C4-2B (cell line): ENCODE results near the gene COX4I1.

Experiments used
- CTCF ChIP-seq: fragments of 450-650 bp; conservative IDR thresholded peaks from 2 replicates; pipeline ENCODE4 v1.5.1; 2017; ENCODE audit warnings: mild to moderate bottlenecking
- ZFX ChIP-seq: fragments of 450-650 bp; IDR thresholded peaks from 2 replicates; pipeline ENCODE4 v1.6.1; 2017

DNA sequence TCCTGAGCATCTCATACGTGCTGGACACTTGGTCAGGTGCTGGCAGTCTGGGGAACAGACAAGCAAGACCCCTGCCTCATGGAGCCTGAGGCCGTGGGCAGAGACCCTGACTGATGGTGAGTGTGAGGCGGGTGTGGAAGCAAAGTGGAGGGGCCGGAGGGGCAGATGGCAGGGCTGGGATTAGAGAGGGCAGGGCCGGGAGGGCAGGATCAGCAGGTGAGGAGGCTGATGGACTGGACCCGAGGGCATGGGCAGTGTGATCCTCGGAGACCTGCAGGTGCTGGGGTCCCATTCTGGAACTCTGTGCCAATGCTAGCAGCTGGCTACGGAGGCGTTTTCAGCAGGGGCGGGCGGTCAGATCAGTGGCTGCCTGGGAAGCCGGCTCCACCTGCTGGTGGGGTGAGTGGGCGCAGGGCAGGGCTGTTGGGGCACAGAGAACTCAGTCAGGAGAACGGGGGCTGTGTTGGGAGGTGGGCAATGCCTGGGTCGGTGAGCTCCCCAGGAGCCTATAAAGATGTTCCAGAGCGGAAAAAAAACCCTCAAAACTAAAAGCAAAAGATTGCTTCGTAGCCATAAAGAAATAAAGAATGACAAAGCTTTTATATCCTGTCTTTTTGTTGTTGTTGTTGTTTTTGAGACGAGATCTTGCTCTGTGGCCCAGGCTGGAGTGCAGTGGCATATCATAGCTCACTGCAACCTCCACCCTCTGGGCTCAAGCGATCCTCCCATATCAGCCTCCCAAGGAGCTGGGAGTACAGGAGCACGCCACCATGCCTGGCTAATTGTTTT is 39.7 kb upstream of the COX4I1 start:
- peak; percentile 86 for TF ChIP-seq CTCF
- no peak for TF ChIP-seq ZFX
